Fibroblast of skin of scalp (primary cell): Measurements from ENCODE around the gene RIF1.
A peak's percentile ranks its signal among the peaks of the same experiment; 100 is the strongest.

Experiments
- DNase-seq: peaks from one replicate; pipeline ENCODE4 v3.0.0-alpha.2; 2013

The RIF1 gene

GRCh38 chr2:151522556-151522955 lies 112.9 kb downstream of the RIF1 start:
- no peak for DNase-seq

- DNase-seq, result peak; percentile 58
Observed at GRCh38 chr2:151523850-151524249, 114.1 kb downstream of the RIF1 start.

DNA sequence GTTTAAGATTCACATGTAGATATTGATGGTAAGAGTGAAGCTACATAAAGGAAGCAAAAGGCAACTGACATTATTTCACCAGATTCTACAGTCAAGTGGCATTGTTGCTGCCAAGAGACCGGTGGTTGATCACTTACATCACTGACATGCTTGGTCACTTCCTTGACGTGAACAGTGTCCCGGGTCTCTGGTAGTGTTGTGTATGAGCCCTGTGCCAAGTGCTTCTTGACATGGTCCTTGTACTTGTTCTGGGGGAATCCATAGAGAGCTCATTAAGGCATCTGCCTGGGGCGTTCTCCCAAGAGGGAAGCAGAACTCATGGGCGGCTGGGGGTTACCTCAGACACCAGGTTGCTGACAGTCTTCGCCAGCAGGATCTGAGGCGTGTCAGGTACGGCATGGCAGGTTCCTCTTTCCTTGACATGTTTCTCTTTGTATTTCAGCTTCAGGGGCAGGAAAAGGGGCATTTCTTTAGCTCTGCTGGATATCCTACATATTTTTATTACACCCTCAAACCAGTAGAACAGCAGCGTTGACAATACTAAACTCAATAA lies 116.2 kb downstream of the RIF1 start:
- no peak for DNase-seq

GRCh38 chr2:151526572-151527090 lies 116.9 kb downstream of the RIF1 start:
- DNase-seq, result no peak
